ENCODE results near the gene CDK9.
"Not testable (repeated sequence)": the region's sequence is repeated elsewhere in the genome, so short reads cannot be mapped to it uniquely, and the experiment has no call there.

CDK9 gene

DNA sequence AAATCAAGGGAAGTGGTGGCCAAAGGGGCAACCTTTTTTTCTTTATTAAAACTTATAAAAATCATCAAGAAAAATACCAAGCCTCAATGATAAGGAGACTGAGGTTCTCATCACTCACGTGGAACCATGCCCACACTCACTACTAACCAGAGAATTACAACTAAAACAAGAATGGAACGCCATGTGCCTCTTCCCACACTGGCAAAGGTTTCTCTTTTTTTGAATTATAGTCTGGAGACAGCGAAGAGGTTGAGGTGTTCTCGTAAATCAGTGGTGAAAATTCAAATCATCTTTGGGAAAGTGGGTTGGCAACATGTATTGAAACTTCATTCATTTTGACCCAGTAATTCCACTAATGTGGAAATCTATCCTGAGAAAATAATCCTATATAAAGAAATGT is 36.3 kb downstream of the CDK9 start:
- Histone ChIP-seq H3K4me1 (ENCODE audit: control insufficient read depth, insufficient read depth, low read length) (no peaks in the 10 kb centered on the region), H3K27me3 (ENCODE audit: control insufficient read depth, insufficient read depth, low read length) (no peaks in the 10 kb centered on the region), H3K36me3 (ENCODE audit: insufficient read depth, low read length) (peaks cover 72% of the 10 kb centered on the region), H3K9me3 (replicated peaks; ENCODE audit: low read length) (no peaks in the 10 kb centered on the region), H3K9ac (ENCODE audit: low read depth, low read length) (no peak overlapping the region), H3K4me2 (ENCODE audit: low read length) (no peak overlapping the region), H3K4me3 (ENCODE audit: low read length) (no peak overlapping the region)

DNA sequence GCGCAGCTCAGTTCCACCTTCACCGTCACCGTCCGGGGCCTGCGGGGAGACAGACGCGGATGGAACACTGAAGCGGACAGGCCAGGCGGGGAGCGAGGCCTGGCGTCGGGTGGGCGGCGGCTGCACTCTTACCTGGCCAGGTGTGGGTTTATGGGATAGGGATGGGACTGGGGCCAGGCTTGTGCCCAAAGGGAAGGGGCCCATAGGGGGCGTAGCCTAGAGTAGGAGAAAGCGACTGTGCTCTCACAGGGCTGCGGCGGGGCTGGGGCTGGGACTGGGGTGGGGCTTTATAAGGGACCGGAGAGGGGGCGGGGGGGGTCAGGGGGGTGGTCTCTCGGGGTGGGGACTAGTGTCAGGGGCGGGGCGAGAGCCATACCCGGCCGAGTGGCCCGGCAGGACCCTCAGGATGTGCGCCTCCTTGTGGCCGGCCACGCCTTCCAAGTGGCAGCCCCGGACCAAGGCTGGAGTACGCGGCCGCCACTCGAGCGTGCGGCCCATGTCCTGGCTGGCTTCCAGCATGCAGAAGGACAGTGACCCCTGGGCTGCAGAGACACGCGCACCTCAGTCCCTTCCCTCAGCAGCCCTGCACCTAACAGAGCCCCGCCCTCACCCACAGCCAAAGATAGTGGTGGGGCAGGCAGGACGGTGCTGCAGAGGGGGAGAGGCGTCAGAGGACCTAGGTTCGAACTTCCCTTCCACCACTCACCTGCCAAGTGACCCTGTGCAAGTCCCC is 39.7 kb downstream of the CDK9 start:
- peaks cover 20% of the 10 kb centered on the region for H3K4me1 ChIP-seq (ENCODE audit: control insufficient read depth, insufficient read depth, low read length)
- no peak overlapping the region for H3K4me2 ChIP-seq (ENCODE audit: low read length)
- H3K9ac ChIP-seq (ENCODE audit: low read depth, low read length) = no peak overlapping the region
- no peak overlapping the region for H3K4me3 ChIP-seq (ENCODE audit: low read length)
- peaks cover 71% of the 10 kb centered on the region for H3K36me3 ChIP-seq (ENCODE audit: insufficient read depth, low read length)
- H3K9me3 ChIP-seq (replicated peaks; ENCODE audit: low read length) = no peaks in the 10 kb centered on the region
- H3K27me3 ChIP-seq (ENCODE audit: control insufficient read depth, insufficient read depth, low read length) = no peaks in the 10 kb centered on the region

DNA sequence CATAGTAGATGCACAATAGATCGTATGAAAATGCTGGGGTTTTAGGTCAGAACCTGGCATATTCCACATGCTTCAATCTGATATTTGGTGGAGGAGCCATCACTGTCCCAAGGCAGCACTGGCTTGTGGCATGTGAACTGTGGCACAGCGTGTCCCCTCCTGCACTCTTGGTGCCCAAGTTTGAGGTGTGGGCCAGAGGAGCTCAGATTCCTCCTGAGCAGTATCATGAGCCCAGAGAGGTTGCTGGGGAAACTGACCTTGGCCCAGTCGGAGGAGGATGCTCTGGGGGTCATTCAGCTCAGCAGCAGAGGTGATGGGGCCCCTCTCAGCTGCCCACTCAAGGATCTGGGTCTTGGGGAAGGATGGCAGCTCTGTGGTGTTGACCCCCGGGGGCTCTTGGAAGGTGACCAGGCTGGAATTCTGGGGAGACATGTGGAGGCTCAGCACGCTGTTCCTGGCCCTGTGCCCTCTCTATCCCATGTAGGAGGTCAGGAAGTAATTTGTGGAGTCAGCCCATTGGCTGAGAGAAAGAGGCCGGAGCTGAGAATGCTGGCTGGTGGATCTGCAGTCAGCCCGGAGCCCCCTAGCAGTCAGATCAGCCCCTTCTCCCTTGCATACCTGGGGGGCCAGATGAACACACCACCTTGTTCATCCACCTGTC is 40.5 kb downstream of the CDK9 start:
- H3K9ac ChIP-seq (ENCODE audit: low read depth, low read length) = no peak overlapping the region
- H3K4me2 ChIP-seq (ENCODE audit: low read length) = no peak overlapping the region
- no peaks in the 10 kb centered on the region for H3K9me3 ChIP-seq (replicated peaks; ENCODE audit: low read length)
- H3K36me3 ChIP-seq (ENCODE audit: insufficient read depth, low read length) = peaks cover 67% of the 10 kb centered on the region
- no peak overlapping the region for H3K4me3 ChIP-seq (ENCODE audit: low read length)
- peaks cover 20% of the 10 kb centered on the region for H3K4me1 ChIP-seq (ENCODE audit: control insufficient read depth, insufficient read depth, low read length)
- H3K27me3 ChIP-seq (ENCODE audit: control insufficient read depth, insufficient read depth, low read length) = no peaks in the 10 kb centered on the region

DNA sequence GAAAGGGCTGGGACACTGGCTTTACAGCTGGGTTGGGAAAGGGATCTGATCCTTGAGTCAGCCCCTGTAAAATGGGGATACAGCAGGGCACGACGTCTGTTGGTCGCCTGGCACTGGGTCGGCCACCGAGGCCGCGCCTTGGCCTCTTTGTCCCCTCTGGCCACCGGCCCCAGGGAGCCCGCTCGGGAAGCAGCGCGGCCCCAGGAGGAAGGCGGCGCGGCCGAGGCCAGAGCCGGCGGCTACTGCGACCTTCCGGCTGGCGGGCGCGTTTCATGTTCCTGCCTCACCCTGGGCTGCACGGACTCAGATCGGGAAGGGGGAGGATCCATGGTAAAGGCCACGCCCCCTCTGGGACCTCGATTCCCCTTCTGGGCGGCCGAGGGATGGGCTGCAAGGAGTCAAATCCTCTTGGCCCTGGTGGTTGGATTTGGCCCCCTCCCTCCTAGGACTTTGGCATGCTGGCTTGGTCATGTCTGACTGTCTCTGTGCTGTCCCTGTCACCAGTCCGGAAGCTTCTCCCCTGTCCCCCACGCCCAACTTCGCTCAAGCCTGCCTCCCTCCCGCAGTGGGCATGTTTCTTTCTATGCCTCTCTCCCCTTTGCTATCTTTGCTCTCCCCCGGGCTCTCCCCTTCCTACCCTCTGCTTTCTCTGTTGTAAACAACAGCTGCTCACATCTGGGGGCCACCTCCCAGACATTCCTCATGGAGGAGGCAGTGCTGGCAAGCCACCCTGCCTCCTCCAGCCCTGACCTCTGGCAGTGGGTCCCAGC is 42.6 kb downstream of the CDK9 start:
- Histone ChIP-seq H3K4me1 (ENCODE audit: control insufficient read depth, insufficient read depth, low read length) (peaks cover 35% of the 10 kb centered on the region), H3K9me3 (replicated peaks; ENCODE audit: low read length) (no peaks in the 10 kb centered on the region), H3K27me3 (ENCODE audit: control insufficient read depth, insufficient read depth, low read length) (no peaks in the 10 kb centered on the region), H3K9ac (ENCODE audit: low read depth, low read length) (peak overlapping the region; percentile 74), H3K4me2 (ENCODE audit: low read length) (peak overlapping the region; percentile 77), H3K4me3 (ENCODE audit: low read length) (peak overlapping the region; percentile 51), H3K36me3 (ENCODE audit: insufficient read depth, low read length) (peaks cover 58% of the 10 kb centered on the region)

DNA sequence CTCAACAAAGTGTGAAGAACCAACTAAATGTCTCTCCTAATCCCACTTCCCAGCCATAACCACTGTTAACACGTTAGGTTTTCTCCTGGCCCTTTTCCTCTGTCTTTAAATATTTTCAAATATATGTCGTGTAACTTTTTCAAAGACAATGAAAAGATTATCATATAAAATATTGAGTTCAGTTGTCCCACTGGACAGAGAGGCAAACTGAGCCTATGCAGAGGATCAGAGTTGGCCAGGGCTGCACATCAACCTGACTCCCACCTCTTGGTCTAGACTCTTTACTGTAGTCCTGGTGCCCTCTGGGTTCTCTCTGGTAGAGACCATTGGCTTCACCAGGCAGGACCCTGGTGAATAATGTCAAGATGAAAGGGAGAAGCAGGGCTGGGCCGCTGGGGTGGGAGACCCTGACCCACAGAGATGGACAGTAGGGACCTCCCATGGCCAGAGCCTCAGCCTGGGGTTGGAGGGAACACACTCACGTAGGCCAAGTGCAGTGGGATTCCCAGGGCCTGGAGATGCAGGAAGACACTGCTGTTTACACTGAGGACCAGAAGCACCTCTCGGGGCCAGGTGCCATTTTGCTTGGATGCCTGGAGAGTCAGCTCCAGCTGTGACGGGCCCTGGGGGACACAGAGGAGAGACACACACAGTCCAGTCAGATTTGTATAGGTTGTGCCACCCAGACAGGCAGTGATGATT is 43.5 kb downstream of the CDK9 start:
- Histone ChIP-seq H3K4me1 (ENCODE audit: control insufficient read depth, insufficient read depth, low read length) (peaks cover 39% of the 10 kb centered on the region), H3K27me3 (ENCODE audit: control insufficient read depth, insufficient read depth, low read length) (no peaks in the 10 kb centered on the region), H3K4me2 (ENCODE audit: low read length) (no peak overlapping the region), H3K4me3 (ENCODE audit: low read length) (no peak overlapping the region), H3K9me3 (replicated peaks; ENCODE audit: low read length) (no peaks in the 10 kb centered on the region), H3K9ac (ENCODE audit: low read depth, low read length) (no peak overlapping the region), H3K36me3 (ENCODE audit: insufficient read depth, low read length) (peaks cover 52% of the 10 kb centered on the region)

DNA sequence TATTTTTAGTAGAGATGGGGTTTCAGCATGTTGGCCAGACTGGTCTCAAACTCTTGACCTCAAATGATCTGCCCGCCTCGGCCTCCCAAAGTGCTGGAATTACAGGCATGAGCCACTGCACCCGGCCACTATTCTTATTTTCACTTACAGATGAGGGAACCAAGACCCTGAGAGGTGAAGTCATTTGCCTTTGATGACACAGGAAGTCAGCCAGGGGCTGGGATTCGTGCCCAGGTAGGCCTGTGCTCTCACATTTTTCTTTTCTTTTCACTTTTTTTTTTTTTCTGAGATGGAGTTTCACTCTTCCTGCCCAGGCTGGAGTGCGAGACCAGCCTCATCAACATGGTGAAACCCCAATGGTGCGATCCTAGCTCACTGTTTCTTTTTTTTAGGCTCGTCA is 46.4 kb downstream of the CDK9 start:
- Histone ChIP-seq H3K9ac (ENCODE audit: low read depth, low read length) (peak overlapping the region; percentile 11), H3K4me3 (ENCODE audit: low read length) (no peak overlapping the region), H3K4me1 (ENCODE audit: control insufficient read depth, insufficient read depth, low read length) (peaks cover 62% of the 10 kb centered on the region), H3K4me2 (ENCODE audit: low read length) (no peak overlapping the region), H3K36me3 (ENCODE audit: insufficient read depth, low read length) (peaks cover 32% of the 10 kb centered on the region), H3K27me3 (ENCODE audit: control insufficient read depth, insufficient read depth, low read length) (no peaks in the 10 kb centered on the region), H3K9me3 (replicated peaks; ENCODE audit: low read length) (no peaks in the 10 kb centered on the region)

DNA sequence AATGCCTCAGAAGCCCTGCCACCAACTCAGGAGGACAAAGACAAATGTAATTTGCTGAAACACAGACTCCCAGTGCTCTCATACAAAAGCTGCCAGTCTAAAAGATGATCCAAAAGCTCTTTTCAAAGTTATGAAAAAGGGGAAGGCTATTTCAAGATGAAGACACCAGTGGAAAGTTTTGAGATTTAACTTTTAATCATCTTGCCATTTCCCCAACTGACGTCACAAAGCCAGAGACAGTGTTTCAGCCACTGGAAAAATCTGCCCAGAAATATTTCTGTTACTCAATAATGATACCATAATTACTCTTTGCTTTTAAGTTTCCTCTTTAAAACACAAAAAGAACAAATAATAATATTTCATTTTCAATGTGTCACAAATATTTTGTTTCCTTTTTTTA is 47.7 kb downstream of the CDK9 start:
- H3K4me3 ChIP-seq (ENCODE audit: low read length) = no peak overlapping the region
- H3K36me3 ChIP-seq (ENCODE audit: insufficient read depth, low read length) = peaks cover 23% of the 10 kb centered on the region
- H3K9me3 ChIP-seq (replicated peaks; ENCODE audit: low read length) = no peaks in the 10 kb centered on the region
- H3K9ac ChIP-seq (ENCODE audit: low read depth, low read length) = peak overlapping the region; percentile 23
- peaks cover 66% of the 10 kb centered on the region for H3K4me1 ChIP-seq (ENCODE audit: control insufficient read depth, insufficient read depth, low read length)
- H3K4me2 ChIP-seq (ENCODE audit: low read length) = no peak overlapping the region
- H3K27me3 ChIP-seq (ENCODE audit: control insufficient read depth, insufficient read depth, low read length) = no peaks in the 10 kb centered on the region

DNA sequence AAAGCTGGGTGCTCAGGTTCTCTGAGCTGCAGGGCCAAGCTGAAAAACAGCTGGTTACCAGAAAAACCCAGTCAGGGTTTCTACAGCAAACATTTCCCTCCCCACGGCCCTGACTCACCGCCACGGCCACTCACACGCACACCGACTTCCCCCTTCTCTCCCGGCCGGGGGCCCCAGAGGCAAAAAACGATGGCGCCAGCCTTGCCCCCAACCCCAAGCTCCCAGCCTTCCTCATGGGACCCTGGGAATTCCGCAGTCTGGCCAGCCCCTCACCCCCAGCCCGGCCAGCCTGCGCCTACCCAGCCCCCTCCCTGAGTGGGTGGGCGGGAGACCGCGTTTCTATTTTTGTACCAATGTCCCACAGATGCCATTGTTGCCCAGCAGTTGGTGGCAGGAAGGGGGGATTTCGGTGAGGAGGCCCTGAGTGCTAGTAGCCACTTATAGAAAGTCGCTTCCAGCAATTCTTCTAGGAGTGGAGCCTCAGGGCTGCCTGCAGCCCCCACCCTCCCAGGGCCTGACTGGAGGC is 50.2 kb downstream of the CDK9 start:
- peaks cover 78% of the 10 kb centered on the region for H3K4me1 ChIP-seq (ENCODE audit: control insufficient read depth, insufficient read depth, low read length)
- peak overlapping the region; percentile 80 for H3K9ac ChIP-seq (ENCODE audit: low read depth, low read length)

DNA sequence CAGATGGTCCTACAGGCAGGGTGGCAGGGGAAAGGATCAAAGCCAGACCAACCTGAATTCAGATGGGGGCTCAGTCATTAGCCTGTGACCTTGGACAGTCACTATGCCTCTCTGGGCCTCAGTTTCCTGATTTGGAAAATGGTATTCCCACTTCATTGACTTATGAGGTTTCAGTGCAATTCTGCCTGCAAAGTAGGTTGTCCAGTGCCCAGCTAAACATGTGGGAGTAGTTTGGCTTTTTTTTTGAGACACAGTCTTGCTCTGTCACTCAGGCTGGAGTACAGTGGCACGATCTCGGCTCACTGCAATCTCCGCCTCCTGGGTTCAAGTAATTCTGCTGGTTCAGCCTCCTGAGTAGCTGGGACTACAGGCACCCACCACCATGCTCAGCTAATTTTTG is 50.7 kb downstream of the CDK9 start:
- Histone ChIP-seq H3K4me3 (ENCODE audit: low read length) (peak overlapping the region; percentile 38), H3K4me1 (ENCODE audit: control insufficient read depth, insufficient read depth, low read length) (peaks cover 83% of the 10 kb centered on the region), H3K9ac (ENCODE audit: low read depth, low read length) (peak overlapping the region; percentile 80), H3K4me2 (ENCODE audit: low read length) (peak overlapping the region; percentile 70), H3K36me3 (ENCODE audit: insufficient read depth, low read length) (peaks cover 22% of the 10 kb centered on the region)
- H3K9me3 ChIP-seq (replicated peaks; ENCODE audit: low read length); H3K27me3 ChIP-seq (ENCODE audit: control insufficient read depth, insufficient read depth, low read length): not testable (repeated sequence)

More for the DNA sequence above, 50.2 kb downstream of the CDK9 start:
- H3K27me3 ChIP-seq (ENCODE audit: control insufficient read depth, insufficient read depth, low read length) = no peaks in the 10 kb centered on the region
- peak overlapping the region; percentile 38 for H3K4me3 ChIP-seq (ENCODE audit: low read length)
- peaks cover 17% of the 10 kb centered on the region for H3K36me3 ChIP-seq (ENCODE audit: insufficient read depth, low read length)
- no peaks in the 10 kb centered on the region for H3K9me3 ChIP-seq (replicated peaks; ENCODE audit: low read length)
- H3K4me2 ChIP-seq (ENCODE audit: low read length) = peak overlapping the region; percentile 70

DNA sequence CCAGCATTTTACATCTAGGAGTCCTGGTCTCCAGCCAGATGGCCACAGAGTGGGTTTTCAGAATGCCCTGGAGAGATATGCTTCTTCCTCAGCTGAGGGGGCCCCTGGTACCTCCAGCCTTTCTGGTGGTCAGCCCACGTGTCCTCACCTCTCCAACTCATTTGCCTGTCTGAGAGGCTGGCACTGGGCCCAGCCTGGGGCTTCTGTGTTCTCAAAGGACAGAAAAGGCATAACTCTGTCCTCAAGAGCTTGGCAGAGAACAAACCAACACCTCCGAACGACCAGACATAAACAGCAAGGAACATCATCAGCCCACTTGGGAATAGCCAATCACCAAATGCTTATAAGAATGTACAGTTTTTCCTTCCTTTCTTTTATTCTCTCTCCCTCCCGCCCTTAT is 51.5 kb downstream of the CDK9 start:
- Histone ChIP-seq H3K4me2 (ENCODE audit: low read length) (peak overlapping the region; percentile 2), H3K27me3 (ENCODE audit: control insufficient read depth, insufficient read depth, low read length) (no peaks in the 10 kb centered on the region), H3K4me1 (ENCODE audit: control insufficient read depth, insufficient read depth, low read length) (peaks cover 78% of the 10 kb centered on the region), H3K9ac (ENCODE audit: low read depth, low read length) (peak overlapping the region; percentile 80), H3K4me3 (ENCODE audit: low read length) (no peak overlapping the region), H3K36me3 (ENCODE audit: insufficient read depth, low read length) (peaks cover 27% of the 10 kb centered on the region), H3K9me3 (replicated peaks; ENCODE audit: low read length) (no peaks in the 10 kb centered on the region)

Measured in skeletal muscle satellite cell (primary cell).